ENCODE data around the gene CBLIF. TPM values are rescaled to one million over a fixed set of nuclear protein-coding genes. Genes with fewer than 3 reads are reported as not detected.

The CBLIF gene
- total and polyA plus RNA-seq, 8 donors, result 0.05 to 2.1 (median 0.58) TPM; not detected in 4

DNA sequence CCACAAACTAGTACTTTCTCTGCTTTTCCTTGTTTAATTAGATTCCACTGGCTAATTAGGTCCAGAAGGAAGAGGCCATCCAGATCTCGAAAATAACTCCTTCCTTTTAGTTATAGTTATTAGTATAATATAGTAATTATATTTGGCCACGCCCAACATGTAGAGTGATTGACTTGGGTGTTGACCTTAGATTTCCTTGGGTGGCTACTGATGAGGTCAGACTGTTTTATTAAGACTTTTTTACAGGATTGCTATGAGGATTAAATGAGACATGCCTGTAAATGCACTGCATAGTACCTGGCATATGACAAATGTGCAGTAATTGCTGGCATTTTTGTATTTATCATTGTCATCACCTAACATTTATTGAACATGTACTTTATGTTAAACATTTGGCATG lies 63.2 kb downstream of the CBLIF start:
- DNase-seq, result no peak
- FAIRE-seq, result no peak
- Histone ChIP-seq H3K27me3 (no peaks in the 10 kb centered on the region), H3K4me1 (peaks cover 8 to 27% (median 16%) of the 10 kb centered on the region in 3 donors), H3K4me3 (no peak overlapping the region), H3K9me3 (no peaks in the 10 kb centered on the region), H3K36me3 (no peaks in the 10 kb centered on the region), H3K27ac (no peak overlapping the region)
- ATAC-seq, result no peak
- intact Hi-C loops (cut with DNase I), result no loop called here
- TF ChIP-seq, protein P1, sequence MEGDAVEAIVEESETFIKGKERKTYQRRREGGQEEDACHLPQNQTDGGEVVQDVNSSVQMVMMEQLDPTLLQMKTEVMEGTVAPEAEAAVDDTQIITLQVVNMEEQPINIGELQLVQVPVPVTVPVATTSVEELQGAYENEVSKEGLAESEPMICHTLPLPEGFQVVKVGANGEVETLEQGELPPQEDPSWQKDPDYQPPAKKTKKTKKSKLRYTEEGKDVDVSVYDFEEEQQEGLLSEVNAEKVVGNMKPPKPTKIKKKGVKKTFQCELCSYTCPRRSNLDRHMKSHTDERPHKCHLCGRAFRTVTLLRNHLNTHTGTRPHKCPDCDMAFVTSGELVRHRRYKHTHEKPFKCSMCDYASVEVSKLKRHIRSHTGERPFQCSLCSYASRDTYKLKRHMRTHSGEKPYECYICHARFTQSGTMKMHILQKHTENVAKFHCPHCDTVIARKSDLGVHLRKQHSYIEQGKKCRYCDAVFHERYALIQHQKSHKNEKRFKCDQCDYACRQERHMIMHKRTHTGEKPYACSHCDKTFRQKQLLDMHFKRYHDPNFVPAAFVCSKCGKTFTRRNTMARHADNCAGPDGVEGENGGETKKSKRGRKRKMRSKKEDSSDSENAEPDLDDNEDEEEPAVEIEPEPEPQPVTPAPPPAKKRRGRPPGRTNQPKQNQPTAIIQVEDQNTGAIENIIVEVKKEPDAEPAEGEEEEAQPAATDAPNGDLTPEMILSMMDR (IDR thresholded peaks at IDR 0.05), result no peak
- WGBS, 2 donors, result 89 to 97% methylated on average over 2 of the region's 2 CpGs

DNA sequence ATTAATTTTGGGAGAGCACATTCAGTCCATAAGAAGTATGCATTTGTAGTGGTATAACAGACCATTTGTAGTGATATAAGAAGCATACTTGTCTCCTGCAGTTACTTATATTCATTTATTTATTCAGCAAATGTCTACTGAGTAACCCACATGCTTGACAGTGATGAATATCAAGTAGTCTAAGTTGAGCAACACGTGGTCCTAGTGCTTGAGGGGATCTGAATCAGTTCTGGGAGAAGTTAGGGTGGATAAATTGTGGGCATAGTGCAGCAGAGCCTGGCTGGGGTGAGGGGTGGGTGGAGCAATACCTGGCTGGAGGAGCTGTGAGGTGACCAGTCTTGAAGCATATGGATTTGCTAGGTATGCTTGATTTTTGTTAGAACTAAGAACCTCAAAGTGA lies 65.8 kb downstream of the CBLIF start:
- no peak for FAIRE-seq
- intact Hi-C loops (cut with DNase I), result no loop called here
- WGBS, 2 donors, result 24 to 26% methylated on average over 1 of the region's 1 CpG
- Histone ChIP-seq H3K4me3 (no peak overlapping the region), H3K36me3 (peaks cover 0 to 6% (median 0%) of the 10 kb centered on the region in 3 donors), H3K27ac (peak overlapping the region in 1 of 4 donors; percentile 45), H3K27me3 (no peaks in the 10 kb centered on the region), H3K4me1 (peaks cover 11 to 25% (median 17%) of the 10 kb centered on the region in 3 donors), H3K9me3 (no peaks in the 10 kb centered on the region)
- DNase-seq, result no peak
- TF ChIP-seq, protein P1 (IDR thresholded peaks at IDR 0.05), result no peak
- no peak for ATAC-seq

Other genes starting within 250 kb of the CBLIF start
- gene OSBP, start 229.7 kb downstream of the CBLIF start, total RNA-seq, result 10 to 100 TPM; 32.8 to 39.7 (median 35.8) TPM
- gene OSBP, start 229.7 kb downstream of the CBLIF start, polyA plus RNA-seq, result 10 to 100 TPM; 12.4 to 23.5 TPM
- 10 to 100 TPM in 2 of 6 donors, 1 to 10 TPM in 4; 6.5 to 12.9 (median 8.1) TPM for gene PATL1, start 176.5 kb downstream of the CBLIF start, total RNA-seq
- 1 to 10 TPM; 4.5 to 6.8 TPM for gene PATL1, start 176.5 kb downstream of the CBLIF start, polyA plus RNA-seq
- not detected for gene OR10V1, start 131.7 kb downstream of the CBLIF start, total RNA-seq
- gene OR10V1, start 131.7 kb downstream of the CBLIF start, polyA plus RNA-seq, result not detected
- gene STX3, start 90.1 kb downstream of the CBLIF start, total RNA-seq, result 10 to 100 TPM; 12.1 to 21.5 (median 15.3) TPM
- gene STX3, start 90.1 kb downstream of the CBLIF start, polyA plus RNA-seq, result 10 to 100 TPM; 12.9 to 20.5 TPM
- gene MRPL16, start 34.7 kb downstream of the CBLIF start, total RNA-seq, result 10 to 100 TPM; 17.0 to 23.4 (median 19.6) TPM
- 10 to 100 TPM; 30.3 to 36.6 TPM for gene MRPL16, start 34.7 kb downstream of the CBLIF start, polyA plus RNA-seq
- 10 to 100 TPM in 3 of 6 donors, 1 to 10 TPM in 3; 3.1 to 52.2 (median 9.6) TPM for gene TCN1, start 21.0 kb upstream of the CBLIF start, total RNA-seq
- under 1 TPM; 0.11 to 0.80 TPM for gene TCN1, start 21.0 kb upstream of the CBLIF start, polyA plus RNA-seq
- gene OOSP3, start 33.3 kb upstream of the CBLIF start, total RNA-seq, result not detected
- not detected for gene OOSP3, start 33.3 kb upstream of the CBLIF start, polyA plus RNA-seq
- gene OOSP1, start 92.9 kb upstream of the CBLIF start, total RNA-seq, result not detected
- not detected for gene OOSP1, start 92.9 kb upstream of the CBLIF start, polyA plus RNA-seq
- gene OOSP4A, start 118.5 kb upstream of the CBLIF start, total RNA-seq, result not detected
- not detected for gene OOSP4A, start 118.5 kb upstream of the CBLIF start, polyA plus RNA-seq
- not detected for gene OOSP4B, start 171.7 kb upstream of the CBLIF start, total RNA-seq
- gene OOSP4B, start 171.7 kb upstream of the CBLIF start, polyA plus RNA-seq, result not detected
- not detected for gene OOSP2, start 194.9 kb upstream of the CBLIF start, total RNA-seq
- not detected for gene OOSP2, start 194.9 kb upstream of the CBLIF start, polyA plus RNA-seq
- gene MS4A3, start 211.2 kb upstream of the CBLIF start, total RNA-seq, result not detected
- gene MS4A3, start 211.2 kb upstream of the CBLIF start, polyA plus RNA-seq, result not detected
- under 1 TPM in 5 of 6 donors, not detected in 1; 0.09 to 0.93 (median 0.52) TPM for gene MS4A2, start 243.2 kb upstream of the CBLIF start, total RNA-seq
- gene MS4A2, start 243.2 kb upstream of the CBLIF start, polyA plus RNA-seq, result under 1 TPM; 0.04 to 0.35 TPM

Measured in pancreas (tissue), 10 donors.